ENCODE data around the gene SERPINA1. TPM values are rescaled to one million over a fixed set of nuclear protein-coding genes. Genes with fewer than 3 reads are reported as not detected.

SERPINA1 gene
- total RNA-seq, 3 donors from 2014 or later, result 98.3 to 311 (median 225) TPM

GRCh38 chr14:94381149-94382030 is 7.0 kb downstream of the SERPINA1 start:
- no peak overlapping the region for H3K4me3 ChIP-seq
- no peak for ATAC-seq
- DNase-seq, result no peak
- H3K36me3 ChIP-seq (ENCODE audit: low read depth), result no peaks in the 10 kb centered on the region
- H3K9me3 ChIP-seq, result no peaks in the 10 kb centered on the region
- H3K4me1 ChIP-seq (ENCODE audit: low read depth), result peaks cover 10% of the 10 kb centered on the region
- intact Hi-C loops (cut with DNase I, micrococcal nuclease), result no loop called here
- no peak for TF ChIP-seq CTCF (IDR thresholded peaks at IDR 0.05)

DNA sequence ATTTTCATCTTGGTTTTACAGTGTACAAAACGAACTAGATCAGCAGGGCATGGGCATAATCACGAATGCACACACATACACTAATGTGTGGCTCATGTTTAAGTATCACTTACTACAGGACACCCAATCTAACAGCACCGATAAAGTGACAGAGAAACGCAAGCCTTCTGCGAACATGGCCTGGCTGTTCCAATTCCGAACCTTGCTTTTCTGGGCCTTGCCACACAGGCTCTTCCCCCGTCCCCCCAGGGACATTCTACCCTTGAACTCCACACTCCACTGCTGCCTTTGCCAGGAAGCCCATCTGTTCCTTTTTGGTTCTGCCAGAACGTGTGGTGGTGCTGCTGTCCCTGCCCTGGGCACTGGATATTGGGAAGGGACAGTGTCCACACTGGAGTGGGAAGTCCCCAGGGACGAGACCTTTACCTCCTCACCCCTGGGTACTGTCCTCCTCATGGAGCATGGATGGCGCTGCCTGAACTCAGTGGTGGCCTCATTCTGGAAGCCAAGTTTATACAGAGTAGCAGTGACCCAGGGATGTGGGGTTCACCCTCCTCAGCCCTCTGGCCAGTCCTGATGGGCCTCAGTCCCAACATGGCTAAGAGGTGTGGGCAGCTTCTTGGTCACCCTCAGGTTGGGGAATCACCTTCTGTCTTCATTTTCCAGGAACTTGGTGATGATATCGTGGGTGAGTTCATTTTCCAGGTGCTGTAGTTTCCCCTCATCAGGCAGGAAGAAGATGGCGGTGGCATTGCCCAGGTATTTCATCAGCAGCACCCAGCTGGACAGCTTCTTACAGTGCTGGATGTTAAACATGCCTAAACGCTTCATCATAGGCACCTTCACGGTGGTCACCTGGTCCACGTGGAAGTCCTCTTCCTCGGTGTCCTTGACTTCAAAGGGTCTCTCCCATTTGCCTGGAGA is 7.9 kb downstream of the SERPINA1 start:
- H3K36me3 ChIP-seq (ENCODE audit: low read depth), result no peaks in the 10 kb centered on the region

DNA sequence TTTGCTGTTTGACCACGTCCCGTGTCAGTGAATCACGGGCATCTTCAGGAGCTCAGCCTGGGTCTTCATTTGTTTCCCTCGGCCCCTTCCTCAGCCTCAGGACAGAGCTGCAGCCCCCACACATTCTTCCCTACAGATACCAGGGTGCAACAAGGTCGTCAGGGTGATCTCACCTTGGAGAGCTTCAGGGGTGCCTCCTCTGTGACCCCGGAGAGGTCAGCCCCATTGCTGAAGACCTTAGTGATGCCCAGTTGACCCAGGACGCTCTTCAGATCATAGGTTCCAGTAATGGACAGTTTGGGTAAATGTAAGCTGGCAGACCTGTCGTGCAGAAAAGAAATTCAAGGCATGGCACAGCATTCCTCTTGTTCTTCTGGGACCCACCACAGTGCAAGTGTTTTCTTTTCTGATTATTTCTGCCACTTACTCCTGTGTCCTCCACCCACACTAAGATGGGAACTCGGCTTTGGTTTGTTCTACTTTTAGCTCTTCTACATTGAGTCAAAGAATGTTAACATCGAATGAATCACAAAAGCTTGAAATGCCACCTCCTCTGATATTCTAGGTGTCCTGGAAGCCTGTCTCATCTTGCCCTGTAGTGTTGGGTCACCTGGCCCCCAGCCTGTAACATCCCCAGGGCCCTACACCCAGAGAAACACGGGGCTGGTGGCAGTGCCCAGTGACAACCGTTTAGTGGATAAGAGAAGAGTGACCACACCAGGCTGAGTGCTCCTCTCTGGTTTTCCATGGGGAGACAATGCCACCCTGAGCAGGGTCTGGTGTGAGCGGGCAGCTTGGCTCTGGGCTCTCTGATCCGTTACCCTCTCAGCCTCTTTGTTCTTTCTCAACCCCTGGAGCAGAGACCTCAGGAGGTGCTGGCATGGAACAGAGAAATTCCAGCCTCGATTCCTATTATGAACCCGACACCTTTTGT is 8.8 kb downstream of the SERPINA1 start:
- no peaks in the 10 kb centered on the region for H3K36me3 ChIP-seq (ENCODE audit: low read depth)
- no peak overlapping the region for H3K4me3 ChIP-seq
- DNase-seq (no peak), ATAC-seq (no peak)
- intact Hi-C loops (cut with DNase I, micrococcal nuclease), result no loop called here
- TF ChIP-seq CTCF (IDR thresholded peaks at IDR 0.05), result no peak
- H3K9me3 ChIP-seq, result no peaks in the 10 kb centered on the region
- peaks cover 3% of the 10 kb centered on the region for H3K4me1 ChIP-seq (ENCODE audit: low read depth)

More for the DNA sequence above, 7.9 kb downstream of the SERPINA1 start:
- Histone ChIP-seq H3K9me3 (no peaks in the 10 kb centered on the region), H3K4me1 (ENCODE audit: low read depth) (peaks cover 4% of the 10 kb centered on the region), H3K4me3 (no peak overlapping the region)
- ATAC-seq, result no peak
- intact Hi-C loops (cut with DNase I, micrococcal nuclease), result no loop called here
- no peak for DNase-seq
- TF ChIP-seq CTCF (IDR thresholded peaks at IDR 0.05), result no peak

GRCh38 chr14:94378527-94379290 is 9.7 kb downstream of the SERPINA1 start:
- no peak for TF ChIP-seq CTCF (IDR thresholded peaks at IDR 0.05)
- DNase-seq, result no peak
- no peaks in the 10 kb centered on the region for H3K9me3 ChIP-seq
- H3K4me1 ChIP-seq (ENCODE audit: low read depth), result no peaks in the 10 kb centered on the region
- ATAC-seq, result no peak
- H3K4me3 ChIP-seq, result no peak overlapping the region
- no peaks in the 10 kb centered on the region for H3K36me3 ChIP-seq (ENCODE audit: low read depth)
- intact Hi-C loops (cut with DNase I, micrococcal nuclease), result no loop called here
